Myocyte (in vitro differentiated cells): ENCODE measurements around the gene CYP24A1. TPM values are rescaled to one million over a fixed set of nuclear protein-coding genes. Genes with fewer than 3 reads are reported as not detected.

Source experiments
- DNase-seq: peaks from one replicate; pipeline ENCODE4 v3.0.0-alpha.2; 2012; ENCODE audit warnings: low read depth
- total RNA-seq: library from RNA; depleted of rRNA; stranded (reverse); fragments of >200 nt; gene quantifications from 2 replicates; pipeline ENCODE4 v1.2.3, GENCODE V29; 2014

Gene CYP24A1
- total RNA-seq, 1 donor from 2014 or later, result 0.35 TPM

DNA sequence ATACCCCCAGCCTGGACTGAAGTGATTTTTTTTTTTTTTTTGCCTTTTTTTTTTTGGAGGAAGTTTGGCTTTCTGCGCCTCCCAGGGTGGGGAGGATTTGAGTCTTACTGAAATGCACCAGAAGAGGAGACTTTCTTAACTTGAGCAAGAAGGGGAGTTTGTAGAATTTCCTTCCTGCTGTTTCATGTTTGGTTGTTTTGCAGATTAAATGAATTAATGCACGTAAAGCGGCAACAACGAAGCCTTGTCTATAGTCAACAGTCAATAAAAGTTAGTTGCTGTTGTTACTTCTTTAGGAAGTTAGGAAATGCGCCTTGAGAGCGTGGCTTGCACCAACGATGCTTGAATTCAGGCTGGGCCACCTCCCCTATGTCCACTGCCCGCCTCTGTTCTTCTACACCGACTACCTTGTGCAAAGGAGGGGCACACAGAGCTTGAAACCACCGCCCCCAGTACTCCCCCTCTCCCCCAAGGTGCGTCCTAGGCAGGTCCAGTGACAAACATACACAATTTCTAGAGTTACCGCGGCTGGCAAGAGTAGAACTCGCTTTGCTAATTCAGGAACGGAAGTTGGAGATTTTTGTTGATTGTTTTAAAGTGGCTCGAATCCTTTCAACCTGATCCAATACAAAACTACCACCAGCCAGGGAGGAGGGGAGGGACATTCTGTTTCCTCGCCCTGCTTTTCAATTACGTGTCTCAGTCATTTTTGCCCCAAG, 830 bp upstream of the CYP24A1 start:
- no peak for DNase-seq

- DNase-seq, result peak; percentile 13
Observed at GRCh38 chr20:54172856-54173652, 732 bp downstream of the CYP24A1 start.

GRCh38 chr20:54172532-54172855, 1.3 kb downstream of the CYP24A1 start:
- DNase-seq, result no peak

GRCh38 chr20:54170963-54171362, 2.8 kb downstream of the CYP24A1 start:
- DNase-seq, result no peak

DNA sequence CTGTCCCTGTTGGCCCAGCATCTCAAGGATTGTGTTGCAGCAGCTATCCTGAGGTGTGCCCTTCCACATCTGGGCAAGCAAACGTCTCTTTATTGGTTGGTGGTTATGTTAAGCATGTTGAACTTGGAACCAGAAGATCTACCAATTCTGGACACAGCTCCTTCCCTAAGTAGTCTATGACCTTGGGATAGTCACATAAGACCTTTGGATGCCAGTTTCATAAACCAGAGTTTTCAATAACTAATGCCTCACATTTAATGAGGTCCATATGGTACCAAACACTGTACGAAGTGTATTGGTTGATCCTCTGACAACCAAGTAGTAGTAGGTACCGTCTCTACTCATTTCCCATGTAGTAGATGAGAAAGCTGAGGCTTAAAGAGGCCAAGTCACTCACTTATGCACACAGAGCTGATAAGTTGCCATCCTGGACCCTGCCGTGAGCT, 3.7 kb downstream of the CYP24A1 start:
- DNase-seq, result no peak

DNA sequence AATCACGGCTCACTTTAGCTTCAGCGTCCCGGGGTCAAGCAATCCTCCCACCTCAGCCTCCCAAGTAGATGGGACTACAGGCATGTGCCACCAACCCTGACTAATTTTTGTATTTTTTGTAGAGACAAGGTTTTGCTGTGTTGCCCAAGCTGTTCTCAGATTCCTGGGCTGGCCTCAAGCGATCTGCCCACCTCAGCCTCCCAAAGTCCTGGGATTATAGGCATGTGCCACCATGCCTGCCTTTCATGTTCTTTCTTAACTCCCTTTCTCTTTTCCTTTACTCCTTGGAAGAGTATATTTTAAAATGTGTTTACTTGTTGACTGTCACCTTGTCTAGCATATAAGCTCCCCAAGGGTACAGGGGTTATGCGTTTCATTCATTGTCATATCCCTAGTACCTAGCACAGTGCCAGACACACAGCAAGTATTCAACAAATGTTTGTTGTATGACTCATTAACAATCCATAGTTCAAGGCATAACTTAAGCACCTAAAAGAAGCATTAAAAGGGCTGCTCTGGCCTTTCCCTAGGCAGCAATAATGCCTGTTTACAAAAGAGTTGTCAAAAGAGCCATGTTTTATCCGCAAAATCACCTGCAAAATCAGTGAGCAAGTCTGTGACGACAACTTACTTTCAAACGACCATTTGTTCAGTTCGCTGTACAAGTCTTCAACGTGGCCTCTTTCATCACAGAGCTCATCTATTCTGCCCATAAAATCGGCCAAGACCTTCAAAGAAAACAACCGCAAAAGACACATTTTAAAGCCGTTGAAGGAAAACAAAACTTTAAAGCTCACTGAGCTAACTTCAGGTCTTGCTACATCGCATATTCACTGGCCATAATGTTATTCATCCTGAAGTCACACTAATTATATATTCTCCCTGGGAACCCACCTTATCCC, 4.6 kb downstream of the CYP24A1 start:
- DNase-seq, result no peak

DNA sequence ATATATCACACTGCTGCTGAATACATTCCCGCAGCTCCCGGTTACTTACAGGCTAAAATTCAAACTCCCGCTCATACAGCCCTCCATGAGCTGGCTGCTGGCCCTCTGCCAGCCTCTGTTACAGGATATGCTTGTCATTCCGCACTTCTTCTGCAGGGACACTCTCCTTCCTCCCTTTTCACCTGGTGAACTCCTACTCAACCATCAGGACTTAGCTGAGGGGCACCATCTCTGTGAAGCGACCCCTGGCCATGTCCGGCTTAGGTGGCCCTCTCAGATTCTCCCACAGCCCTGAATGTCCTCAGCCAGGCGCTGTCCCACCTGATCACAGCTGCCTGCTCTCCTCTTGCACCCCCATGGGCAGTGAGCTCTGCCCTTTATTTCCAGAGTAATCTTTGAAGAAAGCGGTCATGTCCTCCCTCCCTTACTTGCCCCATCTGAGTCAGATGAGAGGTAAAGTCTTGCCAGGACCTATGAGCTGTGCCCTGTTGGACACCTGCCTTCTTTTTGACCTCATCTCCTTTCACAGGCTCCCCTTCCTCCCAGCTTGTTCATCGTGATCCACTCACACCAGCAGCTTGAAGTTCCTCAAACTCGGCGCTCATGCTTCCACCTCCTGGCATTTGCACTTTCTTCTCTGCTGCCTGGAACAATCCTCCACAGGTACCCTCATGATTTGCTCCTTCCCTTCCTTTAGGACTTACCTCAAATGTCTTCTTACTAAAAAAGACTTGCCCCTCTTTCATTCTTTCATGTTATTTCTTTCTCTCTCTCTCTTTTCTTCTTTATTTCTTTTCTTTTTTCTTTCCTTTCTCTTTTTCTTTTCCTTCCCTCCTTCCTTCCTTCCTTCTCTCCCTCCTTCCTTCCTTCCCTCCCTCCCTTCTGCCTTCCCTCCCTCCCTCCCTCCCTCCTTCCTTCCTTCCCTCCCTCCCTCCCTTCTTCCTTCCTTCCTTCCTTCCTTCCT, 5.6 kb downstream of the CYP24A1 start:
- peak; percentile 11 for DNase-seq

DNA sequence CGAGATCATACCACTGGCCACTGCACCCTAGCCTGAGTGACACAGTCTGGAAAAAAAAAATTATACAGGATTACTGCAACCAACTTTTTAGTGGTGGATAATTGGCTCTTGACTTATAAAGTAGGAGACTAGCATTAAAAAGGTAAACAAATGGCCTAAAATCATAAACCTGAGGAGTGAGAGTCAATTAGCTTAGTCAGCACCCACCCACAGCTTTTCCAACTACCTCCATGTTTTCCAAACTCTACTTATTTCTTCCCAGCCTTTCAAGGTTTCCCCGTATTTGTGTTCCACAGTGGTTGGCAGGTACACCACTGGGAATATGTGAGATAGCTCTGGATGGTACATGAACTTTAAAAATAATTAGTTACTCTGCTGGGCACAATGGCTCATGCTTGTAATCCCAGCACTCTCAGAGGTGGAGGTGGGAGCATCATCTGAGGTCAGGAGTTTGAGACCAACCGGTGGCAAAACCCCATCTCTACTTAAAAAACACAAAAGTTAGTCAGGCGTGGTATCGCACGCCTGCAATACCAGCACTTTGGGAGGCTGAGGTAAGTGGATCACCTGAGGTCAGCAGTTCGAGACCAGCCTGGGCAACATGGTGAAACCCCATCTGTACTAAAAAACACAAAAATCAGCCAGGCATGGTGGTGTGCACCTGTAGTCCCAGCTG, 6.7 kb downstream of the CYP24A1 start:
- DNase-seq, result no peak

DNA sequence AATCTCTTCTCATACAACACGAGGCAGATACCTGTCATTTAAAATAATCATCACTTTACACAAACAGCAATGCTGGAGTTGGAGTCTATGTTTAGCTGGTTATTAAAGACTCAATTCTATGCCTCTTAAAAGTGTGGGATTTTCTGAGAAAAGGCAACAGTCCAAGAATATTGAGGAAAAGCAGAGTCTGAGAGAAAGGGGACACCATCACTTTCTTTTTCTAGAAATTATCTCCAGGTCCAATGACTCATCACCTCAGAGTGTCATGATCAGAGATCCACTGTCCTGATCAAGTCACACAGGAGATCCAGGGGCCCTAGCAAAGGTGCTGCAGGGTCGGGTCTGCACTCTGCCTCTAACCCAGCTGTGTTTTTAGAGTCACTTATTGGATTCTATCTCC, 8.0 kb downstream of the CYP24A1 start:
- DNase-seq, result no peak

DNA sequence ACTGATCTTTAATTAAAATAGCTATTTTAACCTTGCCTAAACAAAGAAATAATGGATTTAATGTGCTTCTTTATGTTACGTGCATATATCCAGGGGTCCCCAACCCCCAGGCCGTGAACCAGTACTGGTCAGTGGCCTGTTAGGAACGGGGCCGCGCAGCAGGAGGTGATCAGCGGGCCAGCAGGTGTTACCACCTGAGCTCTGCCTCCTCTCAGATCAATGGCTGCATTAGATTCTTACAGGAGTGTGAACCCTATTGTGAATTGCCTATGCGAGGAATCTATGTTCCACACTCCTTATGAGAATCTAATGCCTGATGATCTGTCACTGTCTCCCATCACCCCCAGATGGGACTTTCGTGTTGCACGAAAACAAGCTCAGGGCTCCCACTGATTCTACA, 8.8 kb downstream of the CYP24A1 start:
- no peak for DNase-seq

GRCh38 chr20:54163402-54163801, 10.4 kb downstream of the CYP24A1 start:
- no peak for DNase-seq

DNA sequence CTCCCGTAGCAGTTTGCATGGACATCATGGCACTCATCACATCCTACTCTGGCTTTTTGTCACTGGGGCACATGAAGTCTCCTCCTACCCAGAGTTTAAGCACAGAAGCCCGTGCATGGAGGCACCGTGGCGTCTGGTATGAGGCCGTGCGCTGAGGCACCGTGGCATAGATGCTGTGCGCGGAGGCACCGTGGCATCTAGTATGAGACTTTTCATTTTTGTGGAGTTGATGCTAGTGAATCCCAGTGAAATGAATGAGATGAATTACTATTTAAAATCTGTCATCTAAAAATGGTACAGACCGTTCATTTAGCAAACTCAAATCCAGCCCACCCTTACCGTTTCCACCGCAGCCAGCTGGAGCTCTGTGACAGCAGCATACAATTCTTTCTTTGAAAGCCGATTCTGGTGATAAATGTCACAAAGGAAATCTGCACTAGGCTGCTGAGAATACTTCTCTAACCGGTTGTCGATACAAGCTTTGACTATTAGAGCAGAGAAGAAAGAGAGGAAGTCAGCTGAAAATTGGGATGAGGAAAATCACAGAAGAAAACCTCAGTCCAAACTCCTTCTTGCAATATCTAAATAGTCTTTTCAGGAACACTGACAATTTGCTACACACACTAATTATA, 11.3 kb downstream of the CYP24A1 start:
- no peak for DNase-seq

DNA sequence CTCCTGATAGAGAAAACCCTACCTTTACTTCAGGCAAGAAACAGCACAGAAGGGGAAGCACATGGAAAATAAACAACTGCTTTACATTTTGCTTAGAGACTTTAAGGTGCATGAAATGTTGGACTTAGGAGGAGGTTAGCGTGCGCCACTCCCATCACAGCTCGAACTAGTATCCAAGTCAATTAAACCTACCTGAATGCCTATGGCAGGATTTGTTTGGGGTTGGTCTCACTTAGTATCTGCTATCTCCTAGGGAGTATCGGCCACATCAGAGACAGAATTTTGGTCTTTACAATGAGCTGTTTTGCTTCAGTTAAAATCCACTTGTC, 12.0 kb downstream of the CYP24A1 start:
- DNase-seq, result no peak

DNA sequence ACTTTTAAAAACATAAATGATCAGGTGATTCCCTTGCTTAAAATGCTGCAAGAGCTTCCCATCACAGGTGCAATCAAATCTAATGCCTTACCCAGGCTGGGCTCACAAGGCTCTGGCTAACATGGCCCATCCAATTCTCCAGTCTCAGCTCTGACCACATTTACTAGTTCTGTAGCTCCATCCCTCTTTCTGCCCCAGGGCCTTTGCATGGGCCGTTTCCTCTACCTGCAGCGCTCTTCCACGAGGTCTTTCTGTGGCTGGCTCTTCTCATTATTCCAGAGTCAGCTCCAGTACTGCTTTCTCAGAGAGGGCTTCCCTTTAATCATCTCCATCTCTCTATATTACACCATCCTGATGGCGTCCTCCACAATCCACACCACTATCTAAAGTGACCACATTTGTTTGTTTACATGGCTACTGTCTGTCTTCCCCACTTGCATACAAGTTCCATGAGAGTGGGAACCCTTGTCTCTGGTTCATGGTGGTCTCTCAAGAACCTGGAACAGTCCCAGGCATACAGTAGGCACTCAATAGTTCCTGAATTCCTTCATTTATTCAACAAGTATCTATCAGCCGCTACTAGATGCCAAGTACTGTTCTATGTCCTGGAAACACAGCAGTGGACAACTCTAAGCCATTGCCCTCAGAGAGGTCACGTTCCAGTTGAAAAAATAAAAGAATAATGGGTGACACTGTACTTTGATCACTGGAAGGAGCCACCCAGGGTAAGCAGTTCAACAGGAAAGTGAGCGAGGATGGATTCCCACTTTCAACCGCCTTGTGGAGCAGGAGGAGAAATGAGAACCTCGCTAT, 12.6 kb downstream of the CYP24A1 start:
- no peak for DNase-seq

DNA sequence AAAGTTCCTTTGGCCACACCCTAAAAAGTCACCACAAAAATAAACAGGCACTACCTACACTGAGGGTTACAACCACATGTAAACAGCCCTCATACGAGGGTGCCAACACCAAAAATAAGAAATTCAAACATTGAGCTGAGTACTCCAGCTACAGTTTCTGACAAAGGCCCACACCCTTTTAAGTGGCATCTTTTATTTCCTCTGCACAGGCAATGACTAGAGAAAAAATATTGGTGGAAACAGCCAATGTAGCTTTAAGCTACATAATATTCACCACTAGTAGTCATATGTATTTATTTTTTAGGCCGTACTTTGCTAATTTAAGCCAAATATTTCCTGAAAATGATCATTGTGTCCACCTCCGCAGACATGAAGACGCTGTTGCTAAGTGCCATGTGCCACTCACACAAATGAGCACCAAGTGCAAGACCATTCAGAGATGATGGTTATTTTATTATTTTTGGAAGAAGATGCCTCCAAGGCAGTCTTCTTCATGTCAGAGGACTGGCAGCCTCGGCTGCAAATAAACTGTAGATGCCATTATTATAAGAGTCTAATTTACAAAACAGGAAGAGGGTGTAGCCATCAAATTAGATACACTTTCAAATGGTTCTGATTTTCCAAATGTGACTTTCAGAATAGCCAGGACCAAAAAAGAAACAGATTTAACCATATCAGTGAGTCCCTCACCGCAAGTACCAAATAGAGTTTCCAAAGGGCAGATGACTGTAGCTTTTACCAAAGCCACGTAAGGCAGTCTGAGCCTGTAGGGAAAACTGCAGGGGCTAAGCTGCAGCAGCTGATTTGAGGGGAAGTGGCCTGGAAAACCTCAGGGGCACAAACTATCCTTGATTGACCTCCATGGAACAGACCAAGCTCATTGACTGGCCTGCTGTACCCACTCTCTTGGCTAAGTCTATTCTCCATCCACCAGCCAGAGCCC, 13.4 kb downstream of the CYP24A1 start:
- peak; percentile 59 for DNase-seq

GRCh38 chr20:54158856-54159418, 14.8 kb downstream of the CYP24A1 start:
- no peak for DNase-seq

DNA sequence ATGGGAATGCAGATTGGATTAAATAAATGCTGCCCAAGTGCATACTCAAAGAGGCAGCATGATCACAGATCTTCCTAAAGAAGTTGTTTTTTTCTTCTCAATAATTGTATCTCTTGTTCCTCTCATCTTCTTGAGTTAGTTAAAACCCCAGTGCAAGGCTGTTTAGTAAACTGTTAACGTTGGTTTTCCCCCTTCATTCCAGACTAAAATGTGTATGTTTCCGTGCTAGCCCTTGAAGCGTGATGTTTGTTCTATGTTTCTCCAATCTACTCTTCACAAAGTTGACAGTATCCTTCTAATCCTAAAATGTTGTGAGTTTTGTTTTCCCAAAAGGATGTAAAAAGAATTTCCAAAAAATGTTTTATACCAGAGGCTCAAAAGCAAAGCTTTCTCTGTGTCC, 15.6 kb downstream of the CYP24A1 start:
- DNase-seq, result no peak
